ENCODE measurements around the gene CTSZ. TPM values are rescaled to one million over a fixed set of nuclear protein-coding genes. Genes with fewer than 3 reads are reported as not detected.

CTSZ gene
- total and polyA plus RNA-seq, 2 of the 8 experiments (the other 6 are each of a cell fraction or from before 2014, with no cell fraction given): 32.8 to 34.0 TPM

GRCh38 chr20:59032713-59033059 is 25.6 kb upstream of the CTSZ start:
- Histone ChIP-seq H3K79me1 (ENCODE audit: low read depth, low read length) (peaks cover 2% of the 10 kb centered on the region), H4K20me1 (replicated peaks in 1 of 2; ENCODE audit: control insufficient read depth in 1 of 2, insufficient read depth in 2 of 2, low read length in 2 of 2) (peaks cover 8 to 9% of the 10 kb centered on the region in 2 experiments), H4K5ac (ENCODE audit: insufficient read length, low read depth, low read length) (peak overlapping the region; percentile 67), H3K27ac (ENCODE audit: low read depth, low read length) (no peak overlapping the region), H2BK12ac (ENCODE audit: low read depth, low read length) (no peak overlapping the region), H3K18ac (ENCODE audit: extremely low read depth, low read length) (no peak overlapping the region), H3K36me3 (ENCODE audit: control insufficient read depth in 2 of 4, insufficient read depth in 4 of 4, low read length in 3 of 4) (peaks cover 2 to 60% (median 18%) of the 10 kb centered on the region in 4 experiments; a peak in 5 of 8 replicates), H3K23me2 (ENCODE audit: low read depth, low read length) (peaks cover 5% of the 10 kb centered on the region), H2BK5ac (ENCODE audit: low read depth, low read length) (no peak overlapping the region), H2AFZ (ENCODE audit: low read length) (no peak overlapping the region), H4K8ac (ENCODE audit: extremely low read depth, insufficient read depth, low read length) (peak overlapping the region; percentile 71; the same call in 1 of the 2 replicates), H2BK20ac (ENCODE audit: low read length) (no peak overlapping the region), H2BK15ac (ENCODE audit: low read length) (no peak overlapping the region), H3K23ac (ENCODE audit: insufficient read length) (no peak overlapping the region), H2BK120ac (replicated peaks; ENCODE audit: low read depth, low read length) (no peak overlapping the region), H3K9me3 (ENCODE audit: insufficient read depth in 2 of 2, low read depth in 1 of 2, low read length in 1 of 2) (no peaks in the 10 kb centered on the region), H2AK5ac (ENCODE audit: low read depth, low read length) (no peak overlapping the region), H3K4me3 (ENCODE audit: extremely low read depth in 1 of 4, insufficient read depth in 2 of 4, low read depth in 3 of 4, low read length in 4 of 4) (peak overlapping the region; percentile 10 to 90 (median 40)), H3K27me3 (replicated peaks in 1 of 4; ENCODE audit: control insufficient read depth in 3 of 4, extremely low read depth in 1 of 4, insufficient read depth in 3 of 4, low read length in 3 of 4) (peaks cover 0 to 6% (median 3%) of the 10 kb centered on the region in 4 experiments; a peak in 2 of 7 replicates), H3K14ac (ENCODE audit: insufficient read length) (no peak overlapping the region), H3K9ac (replicated peaks in 1 of 4; ENCODE audit: extremely low read depth in 1 of 4, low read depth in 3 of 4, low read length in 3 of 4) (peak overlapping the region in 1 of 4 experiments; percentile 45; a peak in 2 of 7 replicates), H3K56ac (replicated peaks; ENCODE audit: insufficient read length, low read depth, low read length) (peak overlapping the region; percentile 20), H4K91ac (replicated peaks; ENCODE audit: insufficient read length, low read length) (no peak overlapping the region), H3K4ac (replicated peaks; ENCODE audit: insufficient read length, low read depth, low read length) (no peak overlapping the region), H3K4me2 (ENCODE audit: insufficient read depth in 1 of 2, low read depth in 2 of 2, low read length in 2 of 2) (peak overlapping the region; percentile 63 to 84), H3K4me1 (replicated peaks in 1 of 4; ENCODE audit: control insufficient read depth in 3 of 4, insufficient read depth in 4 of 4, low read length in 3 of 4) (peaks cover 0 to 6% (median 1%) of the 10 kb centered on the region in 4 experiments; a peak in 3 of 7 replicates), H3K79me2 (ENCODE audit: control insufficient read depth in 1 of 2, insufficient read depth in 2 of 2, low read length in 2 of 2) (peaks cover 6 to 13% of the 10 kb centered on the region in 2 experiments; a peak in 3 of 4 replicates)
- no peak for FAIRE-seq
- ChIA-PET CTCF (ENCODE audit: partially characterized antibody) (interaction anchor here (1.1 to 2.2 kb wide), 4 partner anchors 8 to 393 kb away, joined by 3 to 5 read pairs (median 4); no protein-coding TSS in a partner anchor), POLR2A (ENCODE audit: partially characterized antibody) (interaction anchor here (0.6 to 3.1 kb wide), 17 partner anchors 8 to 380 kb away, joined by 3 to 28 read pairs (median 4); partner anchors contain the start of gene PRELID3B)
- WGBS, 2 experiments (ENCODE audit: extremely low coverage in 1 of 2, insufficient coverage in 1 of 2, insufficient read length in 1 of 2, insufficient replicate concordance in 2 of 2, low coverage in 1 of 2, low lambda C conversion rate in 2 of 2, missing lambda C conversion rate in 1 of 2): 16% methylated on average over 13 of the region's 13 CpGs; no CpG with 5 or more reads in 1 of the 2 experiments
- no peak for DNase-seq (ENCODE audit: low read depth in 1 of 2, low spot score in 2 of 2)
- TF ChIP-seq KDM5A (IDR thresholded peaks at IDR 0.05; ENCODE audit: low read length): no peak
- TF ChIP-seq SIX5 (IDR thresholded peaks at IDR 0.05; ENCODE audit: low read depth, low read length): no peak
- TF ChIP-seq POLR2AphosphoS5 (IDR thresholded peaks at IDR 0.05; ENCODE audit: low read depth, low read length): no peak
- no peak for TF ChIP-seq CBX5 (IDR thresholded peaks at IDR 0.05; ENCODE audit: low read depth, low read length)
- no peak for TF ChIP-seq TAF1 (IDR thresholded peaks at IDR 0.05; ENCODE audit: low read depth, low read length)
- TF ChIP-seq MAX (IDR thresholded peaks at IDR 0.05): no peak
- no peak for TF ChIP-seq NRF1 (IDR thresholded peaks at IDR 0.05; ENCODE audit: low read depth, low read length)
- TF ChIP-seq TBP (IDR thresholded peaks at IDR 0.05; ENCODE audit: low read depth, low read length): no peak
- no peak for TF ChIP-seq RFX5 (IDR thresholded peaks at IDR 0.05; ENCODE audit: borderline replicate concordance, low read depth, low read length)
- no peak for TF ChIP-seq SP1 (IDR thresholded peaks at IDR 0.05; ENCODE audit: low read depth, low read length)
- TF ChIP-seq JUN (IDR thresholded peaks at IDR 0.05; ENCODE audit: low read depth, low read length): no peak
- no peak for TF ChIP-seq ZNF274 (IDR thresholded peaks at IDR 0.05; ENCODE audit: borderline replicate concordance, extremely low read depth, low read length)
- TF ChIP-seq ATF3 (IDR thresholded peaks at IDR 0.05; ENCODE audit: insufficient read depth, low read depth, low read length): no peak
- no peak for TF ChIP-seq SP2 (IDR thresholded peaks at IDR 0.05; ENCODE audit: low read length)

Data from H1 (cell line).